Stomach (tissue), 9 donors: ENCODE data around the gene LAIR1. TPM values are rescaled to one million over a fixed set of nuclear protein-coding genes. Genes with fewer than 3 reads are reported as not detected.

ENCODE experiments used
- DNase-seq, 2 donors: peaks; one replicate each; pipeline versions ENCODE4 v3.0.0 to v3.0.0-alpha.2; 2013 to 2019
- H3K27ac ChIP-seq, 5 donors: fragments of 200-600 bp in 4 of 5; sonication (generic) in 4 of 5; one replicate each; pipeline ENCODE4 v1.5.1; 2013 to 2019; ENCODE audit warnings: mild to moderate bottlenecking in 1 of 5, moderate library complexity in 1 of 5
- H3K27me3 ChIP-seq, 3 donors: fragments of 200-600 bp; sonication (generic); one replicate each; pipeline ENCODE4 v1.5.1; 2017 to 2019; ENCODE audit warnings: mixed run types in 1 of 3
- H3K36me3 ChIP-seq, 4 donors: fragments of 200-600 bp; sonication (generic); 1 replicate in 3 of 4; 2 replicates in 1 of 4; pipeline ENCODE4 v1.5.1; 2016 to 2019
- H3K4me1 ChIP-seq, 4 donors: fragments of 200-600 bp; sonication (generic); one replicate each; pipeline ENCODE4 v1.5.1; 2016 to 2019
- H3K4me3 ChIP-seq, 4 donors: fragments of 200-600 bp; sonication (generic) in 3 of 4; one replicate each; pipeline ENCODE4 v1.5.1; 2016 to 2019; ENCODE audit warnings: mild to moderate bottlenecking in 1 of 4
- H3K9me3 ChIP-seq, 4 donors: fragments of 200-600 bp; sonication (generic); one replicate each; pipeline ENCODE4 v1.5.1; 2016 to 2019
- CTCF ChIP-seq, 7 experiments: fragments of 450-650 bp in 4 of 7; fragments of 200-600 bp in 3 of 7; sonication (generic) in 3 of 7; IDR thresholded peaks; one replicate each; pipeline ENCODE4 v1.5.1; 2016 to 2019; ENCODE audit warnings: antibody characterized with exemption in 7 of 7, control low read depth in 2 of 7, mild to moderate bottlenecking in 1 of 7
- EP300 ChIP-seq: sonication (generic); formaldehyde crosslinking; IDR thresholded peaks from one replicate; pipeline ENCODE4 v1.6.1; 2017; ENCODE audit warnings: antibody characterized with exemption
- POLR2A ChIP-seq, 4 donors: fragments of 450-650 bp; IDR thresholded peaks; one replicate each; pipeline ENCODE4 v1.6.1; 2016; ENCODE audit warnings: antibody characterized with exemption in 4 of 4, control low read depth in 2 of 4, mild to moderate bottlenecking in 1 of 4, moderate library complexity in 1 of 4
- POLR2AphosphoS5 ChIP-seq, 3 donors: sonication (generic); formaldehyde crosslinking; IDR thresholded peaks; one replicate each; pipeline ENCODE4 v1.6.1; 2016; ENCODE audit warnings: antibody characterized with exemption in 3 of 3
- WGBS, 5 donors: extraction: QIAGEN DNeasy Blood & Tissue Kit in 3 of 5; methylation state at CpG; one replicate each; pipeline versions ENCODE4 v1.1.5 to v1.1.7; 2013 to 2018; 5-methylcytosine and 5-hydroxymethylcytosine counted together
- intact Hi-C: fragments of 100-400 bp; cut with DNase I; formaldehyde crosslinking; loops from one replicate; pipeline ENCODE4 v1.15.1; 2023; ENCODE audit warnings: low total_unique reads
- polyA plus RNA-seq, 3 donors: library from polyadenylated mRNA; stranded (reverse); fragments of 200-250 nt; gene quantifications; one replicate each; pipeline ENCODE4 v1.2.3, GENCODE V29; 2013
- total RNA-seq, 5 donors: library from RNA; depleted of rRNA; stranded (reverse); fragments of >200 nt; gene quantifications; one replicate each; pipeline versions ENCODE4 v1.1.0 to v1.2.3, GENCODE V29; 2014 to 2016
- donor health status: healthy with polysubstance abuse.
- donor health status: Bipolar disorder and iron deficiency.
- donor health status: healthy.

The LAIR1 gene
- total and polyA plus RNA-seq, 8 donors: 0.87 to 9.1 (median 4.7) TPM

GRCh38 chr19:54352546-54352945 lies 12.2 kb downstream of the LAIR1 start:
- Histone ChIP-seq H3K4me3 (no peak overlapping the region), H3K36me3 (peaks cover 0 to 21% (median 0%) of the 10 kb centered on the region in 4 donors), H3K4me1 (no peaks in the 10 kb centered on the region), H3K27me3 (peaks cover 0 to 26% (median 0%) of the 10 kb centered on the region in 3 donors), H3K27ac (no peak overlapping the region), H3K9me3 (no peaks in the 10 kb centered on the region)
- DNase-seq: no peak
- TF ChIP-seq POLR2A (IDR thresholded peaks at IDR 0.05): no peak
- no peak for TF ChIP-seq EP300
- TF ChIP-seq POLR2AphosphoS5 (IDR thresholded peaks at IDR 0.05): no peak
- no peak for TF ChIP-seq CTCF (IDR thresholded peaks at IDR 0.05)
- intact Hi-C loops: no loop called here
- WGBS, 5 donors: 42 to 77% (median 62%) methylated on average over 3 of the region's 3 CpGs

- Histone ChIP-seq H3K4me1 (no peaks in the 10 kb centered on the region), H3K27me3 (peaks cover 0 to 26% (median 0%) of the 10 kb centered on the region in 3 donors), H3K36me3 (peaks cover 0 to 17% (median 0%) of the 10 kb centered on the region in 4 donors), H3K9me3 (no peaks in the 10 kb centered on the region), H3K4me3 (no peak overlapping the region), H3K27ac (no peak overlapping the region)
- DNase-seq: no peak
- 53 to 68% (median 56%) methylated on average over 4 to 7 of the region's 7 CpGs for WGBS, 5 donors
- intact Hi-C loops: no loop called here
- no peak for TF ChIP-seq POLR2AphosphoS5 (IDR thresholded peaks at IDR 0.05)
- no peak for TF ChIP-seq POLR2A (IDR thresholded peaks at IDR 0.05)
- TF ChIP-seq EP300: no peak
- no peak for TF ChIP-seq CTCF (IDR thresholded peaks at IDR 0.05)
These were observed 12.7 kb downstream of the LAIR1 start for GRCh38 chr19:54352041-54352440.

GRCh38 chr19:54351474-54351873 lies 13.3 kb downstream of the LAIR1 start:
- DNase-seq: no peak
- H3K27ac ChIP-seq: no peak overlapping the region
- WGBS, 5 donors: 35 to 54% (median 37%) methylated on average over 2 of the region's 2 CpGs
- H3K9me3 ChIP-seq: no peaks in the 10 kb centered on the region
- H3K4me3 ChIP-seq: no peak overlapping the region
- intact Hi-C loops: no loop called here
- peaks cover 0 to 25% (median 0%) of the 10 kb centered on the region in 3 donors for H3K27me3 ChIP-seq
- no peak for TF ChIP-seq POLR2AphosphoS5 (IDR thresholded peaks at IDR 0.05)
- no peak for TF ChIP-seq CTCF (IDR thresholded peaks at IDR 0.05)
- no peak for TF ChIP-seq POLR2A (IDR thresholded peaks at IDR 0.05)
- TF ChIP-seq EP300: no peak
- no peaks in the 10 kb centered on the region for H3K4me1 ChIP-seq
- peaks cover 0 to 13% (median 0%) of the 10 kb centered on the region in 4 donors for H3K36me3 ChIP-seq

- TF ChIP-seq POLR2AphosphoS5 (IDR thresholded peaks at IDR 0.05): no peak
- no peak for TF ChIP-seq EP300
- TF ChIP-seq CTCF (IDR thresholded peaks at IDR 0.05): no peak
- TF ChIP-seq POLR2A (IDR thresholded peaks at IDR 0.05): no peak
- no peak overlapping the region for H3K27ac ChIP-seq
- DNase-seq: peak in 1 of 2 donors; percentile 18
- no peaks in the 10 kb centered on the region for H3K9me3 ChIP-seq
- WGBS, 5 donors: 56 to 79% (median 70%) methylated on average over 6 of the region's 6 CpGs
- intact Hi-C loops: no loop called here
- no peaks in the 10 kb centered on the region for H3K4me1 ChIP-seq
- H3K27me3 ChIP-seq: peaks cover 0 to 37% (median 0%) of the 10 kb centered on the region in 3 donors
- H3K36me3 ChIP-seq: no peaks in the 10 kb centered on the region
- no peak overlapping the region for H3K4me3 ChIP-seq
These were observed 18.8 kb downstream of the LAIR1 start for GRCh38 chr19:54345938-54346386.
